ENCODE measurements around the gene PPP1R11. TPM values are rescaled to one million over a fixed set of nuclear protein-coding genes. Genes with fewer than 3 reads are reported as not detected.

The PPP1R11 gene
- total and polyA plus RNA-seq, 9 of the 15 experiments (the other 6 are each of a cell fraction or from before 2014, with no cell fraction given) = 17.8 to 94.8 (median 44.6) TPM

GRCh38 chr6:30111266-30111856, 44.4 kb downstream of the PPP1R11 start (continued):
- TF ChIP-seq, protein P1, sequence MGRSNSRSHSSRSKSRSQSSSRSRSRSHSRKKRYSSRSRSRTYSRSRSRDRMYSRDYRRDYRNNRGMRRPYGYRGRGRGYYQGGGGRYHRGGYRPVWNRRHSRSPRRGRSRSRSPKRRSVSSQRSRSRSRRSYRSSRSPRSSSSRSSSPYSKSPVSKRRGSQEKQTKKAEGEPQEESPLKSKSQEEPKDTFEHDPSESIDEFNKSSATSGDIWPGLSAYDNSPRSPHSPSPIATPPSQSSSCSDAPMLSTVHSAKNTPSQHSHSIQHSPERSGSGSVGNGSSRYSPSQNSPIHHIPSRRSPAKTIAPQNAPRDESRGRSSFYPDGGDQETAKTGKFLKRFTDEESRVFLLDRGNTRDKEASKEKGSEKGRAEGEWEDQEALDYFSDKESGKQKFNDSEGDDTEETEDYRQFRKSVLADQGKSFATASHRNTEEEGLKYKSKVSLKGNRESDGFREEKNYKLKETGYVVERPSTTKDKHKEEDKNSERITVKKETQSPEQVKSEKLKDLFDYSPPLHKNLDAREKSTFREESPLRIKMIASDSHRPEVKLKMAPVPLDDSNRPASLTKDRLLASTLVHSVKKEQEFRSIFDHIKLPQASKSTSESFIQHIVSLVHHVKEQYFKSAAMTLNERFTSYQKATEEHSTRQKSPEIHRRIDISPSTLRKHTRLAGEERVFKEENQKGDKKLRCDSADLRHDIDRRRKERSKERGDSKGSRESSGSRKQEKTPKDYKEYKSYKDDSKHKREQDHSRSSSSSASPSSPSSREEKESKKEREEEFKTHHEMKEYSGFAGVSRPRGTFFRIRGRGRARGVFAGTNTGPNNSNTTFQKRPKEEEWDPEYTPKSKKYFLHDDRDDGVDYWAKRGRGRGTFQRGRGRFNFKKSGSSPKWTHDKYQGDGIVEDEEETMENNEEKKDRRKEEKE (IDR thresholded peaks at IDR 0.05; ENCODE audit: borderline replicate concordance in 1 of 2, control insufficient read depth in 1 of 2, low read depth in 2 of 2, low read length in 1 of 2) = no peak

DNA sequence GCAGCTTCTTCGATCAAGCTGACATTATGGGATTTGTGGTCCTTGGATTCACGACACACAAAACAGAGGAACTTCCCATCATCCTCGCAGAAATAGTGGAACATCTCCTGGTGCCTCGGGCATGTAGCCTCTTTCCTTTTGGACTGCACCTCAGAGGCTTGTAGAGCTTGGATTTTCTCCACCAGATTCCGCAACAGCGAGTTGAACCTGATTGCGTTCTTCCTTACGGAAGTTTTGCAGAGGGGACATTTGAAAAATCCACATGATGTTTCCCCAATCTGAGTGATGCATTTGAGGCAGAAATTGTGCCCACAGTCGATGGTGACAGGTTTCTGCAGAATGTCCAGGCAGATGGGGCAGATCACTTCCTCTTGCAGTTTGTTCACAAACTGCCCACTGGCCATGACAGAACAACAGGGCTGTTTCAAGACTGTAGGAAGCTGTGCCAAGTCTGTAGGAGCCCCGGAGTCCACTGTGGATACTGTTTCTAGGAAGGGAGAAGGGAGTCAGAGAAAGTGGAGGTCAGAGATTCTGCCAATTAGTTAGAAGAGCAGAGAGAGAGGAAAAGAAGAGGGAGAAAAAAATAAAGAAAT, 45.5 kb downstream of the PPP1R11 start:
- in situ Hi-C loops (cut with MboI) = no loop called here
- POLR2A ChIA-PET = interaction anchor here (0.9 kb wide), 1 partner anchor 11 kb away, joined by 3 read pairs; no protein-coding TSS in a partner anchor
- no peak overlapping the region for H3K27ac ChIP-seq (ENCODE audit: extremely low read depth, low read depth, low read length)
- no peak for DNase-seq (ENCODE audit: extremely low read depth in 1 of 4, low spot score in 3 of 4)
- intact Hi-C loops (cut with micrococcal nuclease) = no loop called here
- no peaks in the 10 kb centered on the region for H3K9me1 ChIP-seq (ENCODE audit: control insufficient read depth, insufficient read depth, low read length)
- peaks cover 0 to 7% of the 10 kb centered on the region in 2 experiments; a peak in 1 of 5 replicates for H3K4me1 ChIP-seq (replicated peaks in 1 of 2; ENCODE audit: control insufficient read depth in 2 of 2, insufficient read depth in 2 of 2, low read length in 2 of 2)
- CTCF ChIA-PET (ENCODE audit: low intra/inter-chr PET ratio) = no interaction called here
- H4K20me1 ChIP-seq (replicated peaks; ENCODE audit: control insufficient read depth, insufficient read depth, low read length) = no peaks in the 10 kb centered on the region
- H3K36me3 ChIP-seq (ENCODE audit: control insufficient read depth, insufficient read depth, low read length) = no peaks in the 10 kb centered on the region
- no peak overlapping the region for H2AFZ ChIP-seq (ENCODE audit: low read depth, low read length)
- no peak for ATAC-seq
- peaks cover 33 to 37% of the 10 kb centered on the region in 2 experiments for H3K27me3 ChIP-seq (ENCODE audit: control insufficient read depth in 2 of 2, insufficient read depth in 2 of 2, low read length in 2 of 2)
- WGBS (ENCODE audit: insufficient coverage, low coverage, missing lambda C conversion rate) = 5% methylated on average over 10 of the region's 10 CpGs
- H3K9ac ChIP-seq (ENCODE audit: insufficient read depth in 1 of 2, low read depth in 2 of 2, low read length in 2 of 2) = no peak overlapping the region
- no peaks in the 10 kb centered on the region for H3K79me2 ChIP-seq (ENCODE audit: control insufficient read depth, insufficient read depth, low read length)
- no peaks in the 10 kb centered on the region for H3K9me3 ChIP-seq (replicated peaks; ENCODE audit: control insufficient read depth, insufficient read depth, low read depth, low read length)
- no peak overlapping the region for H3K4me3 ChIP-seq
- H3K4me2 ChIP-seq (ENCODE audit: insufficient read depth, low read length) = no peak overlapping the region
- no peak for FAIRE-seq
- no TSS peak for BruUV-seq (replicated peaks)
- TF ChIP-seq, protein P2, sequence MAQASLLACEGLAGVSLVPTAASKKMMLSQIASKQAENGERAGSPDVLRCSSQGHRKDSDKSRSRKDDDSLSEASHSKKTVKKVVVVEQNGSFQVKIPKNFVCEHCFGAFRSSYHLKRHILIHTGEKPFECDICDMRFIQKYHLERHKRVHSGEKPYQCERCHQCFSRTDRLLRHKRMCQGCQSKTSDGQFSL (CRISPR knock-in tag; IDR thresholded peaks at IDR 0.05) = no peak
- TF ChIP-seq, protein P2 (tag; IDR thresholded peaks at IDR 0.05) = no peak
- TF ChIP-seq FOS (IDR thresholded peaks at IDR 0.05; ENCODE audit: extremely low read depth, insufficient read length) = no peak
- no peak for TF ChIP-seq IFI16 (CRISPR knock-in tag; IDR thresholded peaks at IDR 0.05)
- no peak for TF ChIP-seq RBM17 (IDR thresholded peaks at IDR 0.05; ENCODE audit: borderline replicate concordance, low read depth, low read length)
- no peak for TF ChIP-seq ZNF395 (CRISPR knock-in tag; IDR thresholded peaks at IDR 0.05)
- TF ChIP-seq ETS1 (conservative IDR thresholded peaks at IDR 0.05; ENCODE audit: control insufficient read depth, low read depth, low read length) = no peak
- TF ChIP-seq SREBF1 (IDR thresholded peaks at IDR 0.05; ENCODE audit: borderline replicate concordance, low read depth, low read length) = no peak
